HG03521 (cell line): ENCODE data around the gene MIEF1.
A peak's percentile ranks its signal among the peaks of the same experiment; 100 is the strongest.

ENCODE experiments used
- ATAC-seq: cut with Tn5 transposase; IDR thresholded peaks from one replicate; pipeline ENCODE4 v1.9.1; 2021; ENCODE audit warnings: mild to moderate bottlenecking, moderate library complexity; ENCODE audit not compliant: unreplicated experiment

Gene MIEF1

GRCh38 chr22:39502109-39502788 lies at the start of gene MIEF1:
MIEF1 (plus strand) TSS chr22:39502290; CDS start chr22:39511295, 9,005 bp downstream.
- peak; percentile 92 for ATAC-seq

GRCh38 chr22:39452740-39453040 lies 49.4 kb upstream of the MIEF1 start:
- ATAC-seq: no peak

DNA sequence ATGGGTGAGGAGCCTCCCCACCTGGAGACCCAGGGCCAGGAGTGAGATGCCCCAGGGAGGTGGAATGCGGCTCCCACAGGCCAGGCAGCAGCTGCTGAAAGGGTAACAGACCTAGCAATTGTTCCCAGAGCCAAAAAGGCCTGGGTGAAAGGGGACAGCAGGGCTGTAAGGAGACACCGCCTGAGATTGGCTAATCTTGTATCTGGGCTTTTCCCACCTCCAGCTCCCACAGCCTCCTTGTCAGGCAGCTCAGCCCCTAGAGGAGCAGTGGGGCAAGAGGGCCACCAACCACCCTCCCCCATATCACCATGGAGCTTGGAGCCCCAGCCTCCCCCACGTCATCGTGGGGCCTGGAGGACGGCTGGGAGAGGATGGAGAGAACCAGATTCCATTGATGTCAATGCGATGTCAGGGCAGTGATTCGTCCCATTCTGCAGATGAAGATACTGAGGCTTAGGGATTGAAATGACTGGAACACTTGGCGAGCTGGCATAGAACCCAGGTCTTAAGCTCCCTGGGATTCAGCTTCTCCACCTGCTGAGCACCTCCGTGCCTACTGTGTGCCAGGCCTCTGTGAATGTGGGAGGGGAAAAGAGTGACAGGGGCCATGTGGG lies 48.2 kb upstream of the MIEF1 start:
- no peak for ATAC-seq

DNA sequence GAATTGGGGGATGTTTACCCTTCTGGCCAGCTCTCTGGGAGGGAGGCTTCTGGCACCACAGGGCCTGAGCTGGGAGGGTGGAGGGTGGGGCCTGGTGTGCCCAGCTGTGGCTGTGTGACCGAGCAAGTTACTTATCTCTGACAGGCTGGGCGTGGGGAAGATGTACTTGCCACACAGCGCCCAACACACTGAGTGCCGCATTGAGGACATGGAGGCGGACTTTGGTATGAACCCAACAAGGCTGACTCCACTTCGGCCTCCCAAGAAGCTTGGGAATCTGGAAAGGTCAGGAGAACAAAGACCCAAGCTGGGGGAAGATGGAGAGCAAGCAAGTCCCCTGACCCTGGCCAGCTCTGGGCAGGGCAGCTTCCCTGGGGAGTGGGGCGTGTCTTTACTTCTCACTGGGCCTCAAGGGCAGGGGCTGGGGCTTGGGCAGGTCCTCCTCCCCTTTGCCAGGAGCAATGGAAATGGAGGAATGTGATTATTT lies 47.7 kb upstream of the MIEF1 start:
- ATAC-seq: no peak

DNA sequence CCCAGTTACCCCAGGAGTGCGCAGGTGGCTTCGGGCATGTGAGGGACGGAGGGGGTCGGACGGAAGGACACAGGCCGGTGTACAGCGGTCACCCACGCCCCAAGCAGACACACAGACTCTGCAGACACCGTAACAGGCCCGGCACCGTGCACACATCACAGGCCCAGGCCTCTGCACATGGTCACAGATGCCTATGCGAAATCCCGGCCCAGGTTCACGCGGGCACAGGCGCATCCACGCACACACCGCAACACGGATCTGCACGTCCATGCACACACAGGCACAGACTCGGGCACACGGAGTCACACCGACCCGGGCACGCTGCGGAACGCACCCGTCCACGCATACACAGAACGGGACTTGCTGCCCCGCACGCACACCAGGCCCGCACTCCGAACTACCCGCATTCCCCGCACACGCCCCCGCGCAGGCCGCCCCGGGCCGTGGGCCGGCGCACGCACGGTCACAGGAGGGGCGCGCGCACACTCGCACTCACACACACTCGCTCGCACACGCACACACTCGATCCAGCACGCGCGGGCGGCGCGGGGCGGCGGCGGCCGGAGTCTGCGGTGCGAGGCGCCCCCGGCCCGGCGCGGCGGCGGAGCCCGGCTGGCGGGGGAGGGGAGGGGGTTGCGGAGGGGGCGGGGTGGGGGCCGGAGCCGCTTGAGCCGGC lies 45.4 kb upstream of the MIEF1 start, which contains the start of gene MGAT3:
TSS of gene MGAT3 (plus strand) at position 491 of the 676 bp plus-strand sequence. CDS start 30,336 bp downstream, outside the sequence.
- no peak for ATAC-seq

DNA sequence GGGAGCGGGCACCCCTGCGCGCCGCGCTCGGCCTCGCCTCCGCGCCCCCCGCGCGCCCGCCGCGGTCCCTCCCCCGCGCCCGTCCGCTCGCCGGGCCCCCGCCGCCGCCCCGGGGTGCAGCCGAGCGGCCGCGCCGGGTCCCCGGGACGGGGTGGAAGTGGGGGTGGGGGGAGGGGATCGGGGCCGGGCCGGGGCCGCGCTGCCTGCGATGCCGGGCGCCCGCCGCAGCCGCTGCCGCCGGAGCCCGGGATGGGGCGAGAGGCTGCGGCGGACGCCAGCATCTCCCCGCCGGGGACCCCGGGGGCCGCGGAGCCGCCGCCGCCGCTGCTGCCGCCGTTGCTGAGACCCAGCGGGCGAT lies 44.9 kb upstream of the MIEF1 start:
- no peak for ATAC-seq

- ATAC-seq: no peak
Observed at GRCh38 chr22:39457556-39458443, 44.3 kb upstream of the MIEF1 start.

DNA sequence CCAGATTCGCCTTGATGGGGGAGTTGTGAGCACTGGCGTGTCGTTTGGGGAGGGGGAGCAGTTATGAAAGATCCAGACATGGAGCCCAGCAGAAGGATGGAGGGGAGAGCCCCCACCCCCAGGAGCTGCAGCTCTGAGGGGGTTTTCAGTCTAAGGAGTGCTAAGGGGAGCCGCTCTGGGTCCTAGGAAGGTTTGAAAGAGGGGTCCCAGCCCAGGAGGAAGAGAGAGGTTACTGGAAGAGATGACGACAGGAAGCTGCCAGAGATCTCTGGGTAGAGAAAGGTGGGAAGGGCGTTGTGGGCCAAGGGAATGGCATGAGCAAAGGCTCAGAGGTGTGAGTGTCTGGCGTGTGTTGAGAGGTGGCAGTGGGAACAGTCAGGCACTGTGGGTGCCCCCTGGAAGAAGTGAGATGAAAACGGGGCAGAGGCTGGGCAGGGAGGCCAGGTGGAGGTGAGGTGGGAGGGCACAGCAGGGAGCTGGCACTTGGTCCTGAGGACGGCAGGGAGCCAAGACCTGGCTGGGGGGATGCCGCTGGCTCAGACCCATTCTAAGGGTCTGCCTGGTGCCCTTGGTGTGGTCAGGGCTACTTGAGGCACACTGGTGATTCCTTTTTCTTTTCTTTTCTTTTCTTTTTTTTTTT lies 43.5 kb upstream of the MIEF1 start:
- ATAC-seq: no peak

DNA sequence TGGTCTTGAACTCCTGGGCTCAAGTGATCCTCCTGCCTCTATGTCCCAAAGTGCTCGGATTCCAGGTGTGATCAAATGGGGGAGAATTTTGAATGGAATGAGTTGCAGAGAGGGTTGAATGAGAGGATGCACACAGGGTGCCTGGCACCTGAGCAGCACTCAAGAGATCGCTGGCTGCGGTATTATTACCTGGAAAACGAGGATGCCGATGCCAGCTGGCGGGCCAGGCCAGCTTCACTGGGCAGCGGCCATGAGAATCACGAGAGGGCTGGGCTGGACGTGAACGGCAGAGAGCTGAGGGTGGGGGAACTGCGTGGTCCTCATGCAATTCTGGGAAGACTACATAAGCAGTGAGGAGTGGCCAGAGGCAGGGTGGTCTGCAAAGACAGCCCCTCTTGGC lies 42.4 kb upstream of the MIEF1 start:
- no peak for ATAC-seq

DNA sequence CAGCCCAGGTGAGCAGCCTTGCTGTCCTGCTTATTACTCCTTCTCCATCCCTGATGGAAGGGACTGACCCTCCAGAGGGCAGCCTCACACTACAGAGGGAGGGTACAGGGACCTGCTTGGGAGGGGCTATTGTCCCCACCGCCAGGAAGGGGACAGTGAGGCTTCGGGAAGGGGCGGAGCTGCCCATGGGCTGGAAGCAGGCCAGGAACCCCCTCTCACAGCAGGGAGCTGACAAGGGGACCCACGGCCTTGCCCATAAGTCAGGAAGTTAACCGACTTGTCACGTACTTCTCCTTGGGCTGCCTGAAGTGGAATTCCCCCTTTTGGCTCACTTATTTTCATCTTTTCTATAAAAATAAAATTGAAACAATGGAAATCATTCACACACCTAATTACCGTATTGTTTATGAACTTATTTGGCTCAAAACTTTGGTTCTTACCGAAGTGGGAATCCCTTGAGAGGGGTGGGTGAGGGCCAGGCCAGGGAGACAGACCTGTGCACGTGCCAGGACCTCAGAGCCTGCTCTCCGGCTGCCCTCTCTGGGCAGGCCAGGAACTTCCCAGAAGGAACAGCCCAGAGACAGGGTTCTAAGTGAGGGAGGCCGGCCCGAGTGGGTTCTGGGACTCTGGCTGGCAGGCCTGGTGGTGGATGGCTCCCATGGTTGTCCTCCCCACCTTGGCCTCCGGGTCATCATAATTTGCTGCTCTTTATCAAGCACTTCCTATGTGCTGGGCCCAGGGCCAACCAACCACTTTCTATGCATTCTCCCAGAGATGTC lies 39.5 kb upstream of the MIEF1 start:
- no peak for ATAC-seq

- no peak for ATAC-seq
Observed at GRCh38 chr22:39463277-39463676, 38.8 kb upstream of the MIEF1 start.

DNA sequence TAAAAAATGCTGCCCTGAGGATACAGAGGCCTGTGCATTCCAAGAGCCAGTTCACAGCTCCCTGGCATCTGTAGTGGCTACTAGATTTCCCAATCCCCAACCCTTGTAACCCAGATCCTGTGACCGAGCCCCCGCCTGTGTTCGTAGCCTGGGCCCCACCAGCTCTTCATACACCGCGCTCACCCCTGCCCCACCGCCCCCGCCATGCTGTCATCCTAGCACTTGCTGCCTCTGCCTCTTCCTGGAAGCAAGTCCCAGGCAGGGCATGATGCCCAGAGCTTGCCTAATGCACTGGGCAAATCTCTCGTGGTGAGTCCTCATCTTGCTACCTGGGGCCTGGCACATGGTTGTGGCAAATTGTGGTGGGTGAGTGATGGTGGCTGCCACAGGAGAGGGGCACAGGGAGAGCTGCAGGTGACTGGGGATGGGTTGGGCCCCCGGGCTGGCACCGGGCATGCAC lies 38.1 kb upstream of the MIEF1 start:
- no peak for ATAC-seq

- ATAC-seq: no peak
Observed at GRCh38 chr22:39466228-39467006, 35.7 kb upstream of the MIEF1 start.

DNA sequence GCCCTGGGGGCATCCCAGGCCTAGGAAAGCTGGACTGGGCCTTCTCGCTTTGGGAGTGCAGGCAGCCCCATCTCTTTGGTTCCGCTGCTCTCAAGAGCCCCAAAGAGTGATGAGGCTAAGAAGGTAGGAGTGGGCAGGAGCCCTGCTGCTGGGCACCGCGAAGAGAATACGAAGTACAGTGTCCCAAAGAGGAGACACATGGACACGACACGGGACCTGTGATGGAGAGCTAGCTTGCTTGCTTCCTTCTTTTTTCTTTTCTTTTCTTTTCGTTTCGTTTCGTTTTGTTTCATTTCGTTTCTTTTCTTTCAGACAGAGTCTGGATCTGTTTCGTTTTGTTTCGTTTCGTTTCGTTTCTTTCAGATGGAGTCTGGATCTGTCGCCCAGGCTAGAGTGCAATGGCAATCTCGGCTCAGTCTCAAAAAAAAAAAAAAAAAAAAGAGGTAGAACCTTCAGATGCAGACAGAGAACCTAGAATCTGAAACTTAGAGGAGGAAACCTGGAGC lies 34.6 kb upstream of the MIEF1 start:
- no peak for ATAC-seq

GRCh38 chr22:39468487-39469325 lies 33.4 kb upstream of the MIEF1 start:
- ATAC-seq: no peak

- no peak for ATAC-seq
Observed at GRCh38 chr22:39469326-39469680, 32.8 kb upstream of the MIEF1 start.

- ATAC-seq: no peak
Observed at GRCh38 chr22:39469681-39470450, 32.2 kb upstream of the MIEF1 start.
